Stimulated activated CD8-positive, alpha-beta memory T cell treated with anti-CD3 and anti-CD28 coated beads, Interleukin-12 subunit alpha, Interleukin-12 subunit beta, amount 100 ng/mL, for 24 hours (primary cell): Measurements from ENCODE around the gene POLR3GL.

Experiments used
- DNase-seq: peaks from one replicate; pipeline ENCODE4 v3.0.0-alpha.2; 2020; ENCODE audit errors: extremely low read depth

POLR3GL gene

GRCh38 chr1:145975216-145975615 is 10.7 kb downstream of the POLR3GL start:
- DNase-seq, result no peak

GRCh38 chr1:145977016-145977415 is 12.5 kb downstream of the POLR3GL start:
- DNase-seq, result no peak

- no peak for DNase-seq
Observed at GRCh38 chr1:145977486-145978470, 13.3 kb downstream of the POLR3GL start.

GRCh38 chr1:145978471-145978853 is 14.0 kb downstream of the POLR3GL start:
- no peak for DNase-seq

- peak; percentile 60 for DNase-seq
Observed at GRCh38 chr1:145978854-145979745, 14.6 kb downstream of the POLR3GL start.

GRCh38 chr1:145979746-145980456 is 15.4 kb downstream of the POLR3GL start:
- DNase-seq, result no peak

- DNase-seq, result no peak
Observed at GRCh38 chr1:145980457-145980994, 16.0 kb downstream of the POLR3GL start.

GRCh38 chr1:145982010-145982723 is 17.7 kb downstream of the POLR3GL start:
- DNase-seq, result no peak

GRCh38 chr1:145983206-145983675 is 18.8 kb downstream of the POLR3GL start:
- no peak for DNase-seq

- DNase-seq, result no peak
Observed at GRCh38 chr1:145983960-145984830, 19.7 kb downstream of the POLR3GL start.

- no peak for DNase-seq
Observed at GRCh38 chr1:145985129-145985501, 20.6 kb downstream of the POLR3GL start.

- DNase-seq, result no peak
Observed at GRCh38 chr1:145985502-145986439, 21.3 kb downstream of the POLR3GL start.

GRCh38 chr1:145986551-145986950 is 22.1 kb downstream of the POLR3GL start:
- no peak for DNase-seq

- no peak for DNase-seq
Observed at GRCh38 chr1:145987926-145988325, 23.4 kb downstream of the POLR3GL start.

- no peak for DNase-seq
Observed at GRCh38 chr1:145988773-145989172, 24.3 kb downstream of the POLR3GL start.

GRCh38 chr1:145990249-145990855 is 25.9 kb downstream of the POLR3GL start:
- no peak for DNase-seq

GRCh38 chr1:145991735-145992412 is 27.4 kb downstream of the POLR3GL start:
- no peak for DNase-seq

GRCh38 chr1:145992502-145992936 is 28.0 kb downstream of the POLR3GL start:
- no peak for DNase-seq
